Ectodermal cell (in vitro differentiated cells): ENCODE results near the gene TRIO.

ENCODE experiments used
- H3K27ac ChIP-seq: 2 replicates; pipeline ENCODE4 v1.7.0; 2013; ENCODE audit warnings: mild to moderate bottlenecking, low read depth, low read length; ENCODE audit not compliant: insufficient read depth, poor library complexity, severe bottlenecking
- H3K27me3 ChIP-seq: 2 replicates; pipeline ENCODE4 v1.7.0; 2013; ENCODE audit warnings: mild to moderate bottlenecking, low read length; ENCODE audit not compliant: insufficient read depth, control insufficient read depth, poor library complexity, severe bottlenecking
- H3K36me3 ChIP-seq: one replicate; pipeline ENCODE4 v1.7.0; 2013; ENCODE audit warnings: low read length; ENCODE audit not compliant: control insufficient read depth, insufficient read depth
- H3K4me1 ChIP-seq: one replicate; pipeline ENCODE4 v1.7.0; 2013; ENCODE audit warnings: low read length; ENCODE audit not compliant: control insufficient read depth, insufficient read depth
- H3K4me3 ChIP-seq: 2 replicates; pipeline ENCODE4 v1.7.0; 2013; ENCODE audit warnings: low read depth, low read length, control low read depth; ENCODE audit not compliant: insufficient read depth
- H3K9me3 ChIP-seq: 2 replicates; pipeline ENCODE4 v1.7.0; 2013; ENCODE audit warnings: mild to moderate bottlenecking, low read length, moderate library complexity; ENCODE audit not compliant: control insufficient read depth
- WGBS, 2 experiments: methylation state at CpG; one replicate each; pipeline ENCODE4 v1.1.7; 2013; ENCODE audit warnings: missing lambda C conversion rate in 2 of 2; 5-methylcytosine and 5-hydroxymethylcytosine counted together

Gene TRIO

GRCh38 chr5:14251733-14252132 lies 108.6 kb downstream of the TRIO start:
- H3K4me1 ChIP-seq: peaks cover 25% of the 10 kb centered on the region
- no peak overlapping the region for H3K27ac ChIP-seq
- no peaks in the 10 kb centered on the region for H3K36me3 ChIP-seq
- H3K4me3 ChIP-seq: no peak overlapping the region
- H3K27me3 ChIP-seq: no peaks in the 10 kb centered on the region
- no peaks in the 10 kb centered on the region for H3K9me3 ChIP-seq

- Histone ChIP-seq H3K9me3 (no peaks in the 10 kb centered on the region), H3K27ac (no peak overlapping the region), H3K4me3 (no peak overlapping the region), H3K27me3 (no peaks in the 10 kb centered on the region), H3K36me3 (no peaks in the 10 kb centered on the region), H3K4me1 (peaks cover 28% of the 10 kb centered on the region)
- WGBS, 2 experiments: 87 to 88% methylated on average over 4 of the region's 4 CpGs
These were observed 109.7 kb downstream of the TRIO start for GRCh38 chr5:14252793-14253192.

GRCh38 chr5:14254686-14255085 lies 111.5 kb downstream of the TRIO start:
- Histone ChIP-seq H3K4me3 (no peak overlapping the region), H3K4me1 (peaks cover 39% of the 10 kb centered on the region), H3K27ac (no peak overlapping the region), H3K36me3 (no peaks in the 10 kb centered on the region), H3K27me3 (no peaks in the 10 kb centered on the region), H3K9me3 (no peaks in the 10 kb centered on the region)
- 94 to 100% methylated on average over 2 of the region's 2 CpGs for WGBS, 2 experiments

- peaks cover 39% of the 10 kb centered on the region for H3K4me1 ChIP-seq
- WGBS, 2 experiments: 87 to 89% methylated on average over 4 of the region's 5 CpGs
- H3K9me3 ChIP-seq: no peaks in the 10 kb centered on the region
- no peak overlapping the region for H3K27ac ChIP-seq
- no peaks in the 10 kb centered on the region for H3K36me3 ChIP-seq
- H3K4me3 ChIP-seq: no peak overlapping the region
- no peaks in the 10 kb centered on the region for H3K27me3 ChIP-seq
These were observed 113.0 kb downstream of the TRIO start for GRCh38 chr5:14256026-14256690.

- Histone ChIP-seq H3K27me3 (no peaks in the 10 kb centered on the region), H3K27ac (no peak overlapping the region), H3K4me3 (no peak overlapping the region), H3K36me3 (no peaks in the 10 kb centered on the region), H3K9me3 (no peaks in the 10 kb centered on the region), H3K4me1 (peaks cover 43% of the 10 kb centered on the region)
- WGBS, 2 experiments: 78 to 85% methylated on average over 11 of the region's 11 CpGs
These were observed 113.7 kb downstream of the TRIO start for GRCh38 chr5:14256756-14257393.

- Histone ChIP-seq H3K36me3 (no peaks in the 10 kb centered on the region), H3K9me3 (no peaks in the 10 kb centered on the region), H3K27ac (no peak overlapping the region), H3K27me3 (no peaks in the 10 kb centered on the region), H3K4me1 (peaks cover 35% of the 10 kb centered on the region), H3K4me3 (no peak overlapping the region)
- WGBS, 2 experiments: 80 to 82% methylated on average over 7 of the region's 7 CpGs
These were observed 114.9 kb downstream of the TRIO start for GRCh38 chr5:14257995-14258403.

- Histone ChIP-seq H3K27ac (peak overlapping the region; percentile 56), H3K4me3 (no peak overlapping the region), H3K36me3 (no peaks in the 10 kb centered on the region), H3K9me3 (no peaks in the 10 kb centered on the region), H3K4me1 (peaks cover 35% of the 10 kb centered on the region), H3K27me3 (no peaks in the 10 kb centered on the region)
- 17 to 22% methylated on average over 11 of the region's 11 CpGs for WGBS, 2 experiments
These were observed 115.7 kb downstream of the TRIO start for GRCh38 chr5:14258840-14259239.

GRCh38 chr5:14260637-14261036 lies 117.5 kb downstream of the TRIO start:
- no peak overlapping the region for H3K4me3 ChIP-seq
- no peaks in the 10 kb centered on the region for H3K27me3 ChIP-seq
- 44% methylated on average over 1 of the region's 2 CpGs; no CpG with 5 or more reads in 1 of the 2 experiments for WGBS, 2 experiments
- no peaks in the 10 kb centered on the region for H3K36me3 ChIP-seq
- H3K4me1 ChIP-seq: peaks cover 39% of the 10 kb centered on the region
- H3K9me3 ChIP-seq: no peaks in the 10 kb centered on the region
- H3K27ac ChIP-seq: no peak overlapping the region

- no peaks in the 10 kb centered on the region for H3K27me3 ChIP-seq
- no peak overlapping the region for H3K27ac ChIP-seq
- H3K36me3 ChIP-seq: no peaks in the 10 kb centered on the region
- no peaks in the 10 kb centered on the region for H3K9me3 ChIP-seq
- H3K4me1 ChIP-seq: peaks cover 45% of the 10 kb centered on the region
- WGBS, 2 experiments: 60 to 68% methylated on average over 5 of the region's 5 CpGs
- H3K4me3 ChIP-seq: no peak overlapping the region
These were observed 118.1 kb downstream of the TRIO start for GRCh38 chr5:14261235-14261634.

- Histone ChIP-seq H3K9me3 (no peaks in the 10 kb centered on the region), H3K27ac (no peak overlapping the region), H3K4me1 (peaks cover 42% of the 10 kb centered on the region), H3K27me3 (no peaks in the 10 kb centered on the region), H3K36me3 (no peaks in the 10 kb centered on the region), H3K4me3 (no peak overlapping the region)
- WGBS, 2 experiments: 88 to 89% methylated on average over 12 of the region's 12 CpGs
These were observed 118.9 kb downstream of the TRIO start for GRCh38 chr5:14261856-14262611.
